OCI-LY1 (cell line): Measurements from ENCODE around the gene CNNM4.
"Not testable (repeated sequence)": the region's sequence is repeated elsewhere in the genome, so short reads cannot be mapped to it uniquely, and the experiment has no call there.

ENCODE experiments used
- H2AFZ ChIP-seq: fragments of 200-600 bp; sonication (generic), shearing (Covaris generic); 2 replicates; pipeline ENCODE4 v1.6.0; 2014; ENCODE audit warnings: antibody characterized with exemption, mild to moderate bottlenecking, low read length
- H3F3A ChIP-seq: fragments of 200-600 bp; sonication (generic), shearing (Covaris generic); 2 replicates; pipeline ENCODE4 v1.6.0; 2014; ENCODE audit warnings: mild to moderate bottlenecking, antibody characterized with exemption, low read length, moderate library complexity; ENCODE audit not compliant: insufficient read depth
- H3K27ac ChIP-seq: fragments of 200-600 bp; sonication (generic); 2 replicates; pipeline ENCODE4 v1.5.1; 2014; ENCODE audit warnings: low read length, mixed run types, mild to moderate bottlenecking, low read depth; ENCODE audit not compliant: poor library complexity, severe bottlenecking
- H3K27me3 ChIP-seq: fragments of 200-600 bp; sonication (generic); 2 replicates; pipeline ENCODE4 v1.6.0; 2014; ENCODE audit warnings: antibody characterized with exemption, mild to moderate bottlenecking, low read length, moderate library complexity; ENCODE audit not compliant: insufficient read depth
- H3K36me3 ChIP-seq: fragments of 200-600 bp; sonication (generic); 2 replicates; pipeline ENCODE4 v1.6.1; 2014; ENCODE audit warnings: mild to moderate bottlenecking, antibody characterized with exemption, low read length, moderate library complexity, mixed read lengths; ENCODE audit not compliant: insufficient read depth
- H3K4me1 ChIP-seq: fragments of 200-600 bp; sonication (generic); 2 replicates; pipeline ENCODE4 v1.5.1; 2014; ENCODE audit warnings: mild to moderate bottlenecking, low read length, moderate library complexity; ENCODE audit not compliant: insufficient read depth, severe bottlenecking
- H3K4me2 ChIP-seq: fragments of 200-600 bp; sonication (generic), shearing (Covaris generic); 2 replicates; pipeline ENCODE4 v1.6.1; 2014; ENCODE audit warnings: low read length
- H3K4me3 ChIP-seq: fragments of 200-600 bp; sonication (generic); 2 replicates; pipeline ENCODE4 v1.5.1; 2014; ENCODE audit warnings: low read length, low read depth, mild to moderate bottlenecking, mixed read lengths; ENCODE audit not compliant: poor library complexity, severe bottlenecking
- H3K79me2 ChIP-seq: fragments of 200-600 bp; shearing (Covaris generic); 2 replicates; pipeline ENCODE4 v1.6.1; 2016; ENCODE audit warnings: mixed run types, low read length, mixed read lengths; ENCODE audit not compliant: insufficient read depth
- H3K9ac ChIP-seq: fragments of 200-600 bp; sonication (generic), shearing (Covaris generic); 2 replicates; pipeline ENCODE4 v1.6.1; 2014; ENCODE audit warnings: mild to moderate bottlenecking, low read length, mixed read lengths
- H3K9me2 ChIP-seq: fragments of 200-600 bp; sonication (generic), shearing (Covaris generic); 2 replicates; pipeline ENCODE4 v1.6.1; 2014; ENCODE audit warnings: low read depth, mild to moderate bottlenecking, low read length, mixed read lengths
- H3K9me3 ChIP-seq: fragments of 200-600 bp; shearing (Covaris generic); 2 replicates; pipeline ENCODE4 v1.6.1; 2014; ENCODE audit warnings: low read length, mixed read lengths
- H4K20me1 ChIP-seq: fragments of 200-600 bp; sonication (generic), shearing (Covaris generic); 2 replicates; pipeline ENCODE4 v1.6.0; 2016; ENCODE audit warnings: mild to moderate bottlenecking, low read length; ENCODE audit not compliant: insufficient read depth
- CTCF ChIP-seq: fragments of 200-600 bp; sonication (generic), shearing (Covaris generic); IDR thresholded peaks from 2 replicates; pipeline ENCODE4 v1.5.1; 2017; ENCODE audit warnings: mild to moderate bottlenecking, antibody characterized with exemption, low read length, moderate library complexity, mixed read lengths
- EZH2 ChIP-seq: fragments of 200-600 bp; sonication (generic), shearing (Covaris generic); IDR thresholded peaks from 2 replicates; pipeline ENCODE4 v1.8.0; 2017; ENCODE audit warnings: borderline replicate concordance, mixed run types, mild to moderate bottlenecking, antibody characterized with exemption, low read length, moderate library complexity, mixed read lengths

The CNNM4 gene

DNA sequence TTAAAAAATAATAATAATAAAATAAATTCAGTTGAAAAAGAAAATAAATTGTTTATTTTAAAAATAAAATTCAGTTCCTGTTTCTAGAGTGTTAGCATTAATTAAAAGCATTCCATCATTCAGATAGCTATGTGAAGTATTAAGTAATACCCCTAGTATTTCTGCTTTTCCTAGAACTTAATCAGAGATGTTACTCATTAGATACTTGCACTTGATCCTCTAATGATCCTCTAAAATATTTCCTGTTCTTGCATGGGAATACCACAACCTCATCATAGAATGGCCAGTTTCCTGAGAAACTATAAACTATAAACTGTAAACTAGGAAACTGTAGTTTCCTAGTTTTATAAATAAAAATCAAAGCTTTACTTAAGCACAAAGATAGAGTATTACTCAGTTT lies 44.3 kb downstream of the CNNM4 start:
- no peak for TF ChIP-seq CTCF
- TF ChIP-seq EZH2: no peak
- H3K4me2 ChIP-seq: no peak overlapping the region

DNA sequence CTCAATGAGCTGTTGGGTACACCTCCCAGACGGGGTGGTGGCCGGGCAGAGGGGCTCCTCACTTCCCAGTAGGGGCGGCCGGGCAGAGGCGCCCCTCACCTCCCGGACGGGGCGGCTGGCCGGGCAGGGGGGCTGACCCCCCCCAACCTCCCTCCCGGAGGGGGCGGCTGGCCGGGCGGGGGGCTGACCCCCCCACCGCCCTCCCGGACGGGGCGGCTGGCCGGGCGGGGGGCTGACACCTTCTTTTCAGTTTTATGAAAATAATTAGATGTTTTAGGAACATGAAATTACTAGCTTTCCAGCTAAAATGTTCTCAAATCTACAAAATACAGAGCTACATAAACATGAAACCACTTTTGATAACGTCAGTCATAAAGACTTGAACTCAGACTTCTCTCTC lies 45.2 kb downstream of the CNNM4 start:
- H3K4me2 ChIP-seq, H2AFZ ChIP-seq, H3K4me3 ChIP-seq, H3F3A ChIP-seq, H3K79me2 ChIP-seq, H3K9me3 ChIP-seq, H3K9me2 ChIP-seq, H3K4me1 ChIP-seq, H3K36me3 ChIP-seq, H3K27ac ChIP-seq, H4K20me1 ChIP-seq, H3K9ac ChIP-seq, H3K27me3 ChIP-seq: not testable (repeated sequence)

More for the DNA sequence above, 44.3 kb downstream of the CNNM4 start:
- Histone ChIP-seq H3K9me2 (no peaks in the 10 kb centered on the region), H3K4me3 (no peak overlapping the region), H4K20me1 (no peaks in the 10 kb centered on the region), H3K79me2 (no peaks in the 10 kb centered on the region), H3F3A (no peaks in the 10 kb centered on the region), H3K27me3 (no peaks in the 10 kb centered on the region; the same call in 1 of the 2 replicates), H2AFZ (no peak overlapping the region), H3K9ac (no peak overlapping the region), H3K27ac (no peak overlapping the region), H3K36me3 (no peaks in the 10 kb centered on the region; the same call in 1 of the 2 replicates), H3K4me1 (peaks cover 12% of the 10 kb centered on the region), H3K9me3 (no peaks in the 10 kb centered on the region)

- Histone ChIP-seq H3K27ac (no peak overlapping the region), H3K9ac (no peak overlapping the region), H3K4me3 (peak overlapping the region; percentile 31), H3K4me1 (peaks cover 10% of the 10 kb centered on the region), H3K36me3 (no peaks in the 10 kb centered on the region; the same call in 1 of the 2 replicates), H2AFZ (no peak overlapping the region), H3K79me2 (no peaks in the 10 kb centered on the region), H4K20me1 (no peaks in the 10 kb centered on the region), H3K27me3 (no peaks in the 10 kb centered on the region; the same call in 1 of the 2 replicates), H3K9me3 (no peaks in the 10 kb centered on the region), H3K9me2 (no peaks in the 10 kb centered on the region), H3K4me2 (peak overlapping the region; percentile 47), H3F3A (no peaks in the 10 kb centered on the region)
- no peak for TF ChIP-seq EZH2
- no peak for TF ChIP-seq CTCF
Measured at GRCh38 chr2:96806468-96807126, 45.9 kb downstream of the CNNM4 start.

DNA sequence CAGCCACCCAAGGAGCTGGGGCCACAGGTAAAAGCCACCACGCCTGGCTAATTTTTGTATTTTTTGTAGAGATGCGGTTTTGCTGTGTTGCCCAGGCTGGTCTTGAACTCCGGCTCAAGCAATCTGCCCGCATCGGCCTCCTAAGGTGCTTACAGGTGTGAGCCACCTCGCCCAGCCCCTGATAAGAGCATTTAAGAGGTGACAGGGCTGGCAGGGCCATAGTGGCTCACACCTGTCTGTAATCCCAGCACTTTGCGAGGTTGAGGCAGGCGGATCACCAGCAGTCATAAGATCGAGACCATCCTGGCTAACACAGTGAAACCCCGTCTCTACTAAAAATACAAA lies 46.4 kb downstream of the CNNM4 start:
- Histone ChIP-seq H3K4me3 (no peak overlapping the region), H3K9ac (no peak overlapping the region), H3K79me2 (no peaks in the 10 kb centered on the region), H3K9me2 (no peaks in the 10 kb centered on the region), H3K36me3 (no peaks in the 10 kb centered on the region; the same call in 1 of the 2 replicates), H2AFZ (no peak overlapping the region), H3K27ac (no peak overlapping the region), H3F3A (no peaks in the 10 kb centered on the region), H3K27me3 (no peaks in the 10 kb centered on the region; the same call in 1 of the 2 replicates), H3K4me2 (0 out of 2 replicates have a peak overlapping the region, but pooled peaks have one; percentile 47), H4K20me1 (no peaks in the 10 kb centered on the region), H3K9me3 (no peaks in the 10 kb centered on the region), H3K4me1 (peaks cover 10% of the 10 kb centered on the region)
- no peak for TF ChIP-seq EZH2
- TF ChIP-seq CTCF: no peak
